Measurements from ENCODE around the gene ROBO1.

The ROBO1 gene

GRCh38 chr3:78588906-78589621 is 1178.7 kb downstream of the ROBO1 start:
- DNase-seq, result no peak

GRCh38 chr3:78580681-78581080 is 1187.1 kb downstream of the ROBO1 start:
- DNase-seq, result no peak

GRCh38 chr3:78571486-78571885 is 1196.3 kb downstream of the ROBO1 start:
- no peak for DNase-seq

GRCh38 chr3:78570496-78570895 is 1197.3 kb downstream of the ROBO1 start:
- DNase-seq, result no peak

GRCh38 chr3:78569804-78570203 is 1198.0 kb downstream of the ROBO1 start:
- DNase-seq, result no peak

- no peak for DNase-seq
These were observed 1202.1 kb downstream of the ROBO1 start for GRCh38 chr3:78565712-78566111.

GRCh38 chr3:78562328-78562727 is 1205.5 kb downstream of the ROBO1 start:
- peak; percentile 5 to 35 (median 22) for DNase-seq
